ENCODE data around the gene ZMIZ1.

GRCh38 chr10:79344502-79345195, 275.9 kb downstream of the ZMIZ1 start:
- TF ChIP-seq CTCF (IDR thresholded peaks at IDR 0.05), result no peak
- TF ChIP-seq POLR2A (IDR thresholded peaks at IDR 0.05), result no peak
